Fibroblast of pulmonary artery (primary cell): ENCODE measurements around the gene CD300A.
"Not testable (repeated sequence)": the region's sequence is repeated elsewhere in the genome, so short reads cannot be mapped to it uniquely, and the experiment has no call there.

Experiments
- DNase-seq: peaks from one replicate; pipeline ENCODE4 v3.0.0-alpha.2; 2010; ENCODE audit warnings: low read depth
- H3K4me3 ChIP-seq: replicated peaks from 2 replicates; pipeline ENCODE4 v1.5.1; 2011; ENCODE audit warnings: low read depth, mild to moderate bottlenecking, control low read depth, low read length, moderate library complexity
- CTCF ChIP-seq: IDR thresholded peaks from 2 replicates; pipeline ENCODE4 v1.5.1; 2011; ENCODE audit warnings: mild to moderate bottlenecking, control low read depth, low read length, inconsistent platforms; ENCODE audit errors: missing control alignments

The CD300A gene

DNA sequence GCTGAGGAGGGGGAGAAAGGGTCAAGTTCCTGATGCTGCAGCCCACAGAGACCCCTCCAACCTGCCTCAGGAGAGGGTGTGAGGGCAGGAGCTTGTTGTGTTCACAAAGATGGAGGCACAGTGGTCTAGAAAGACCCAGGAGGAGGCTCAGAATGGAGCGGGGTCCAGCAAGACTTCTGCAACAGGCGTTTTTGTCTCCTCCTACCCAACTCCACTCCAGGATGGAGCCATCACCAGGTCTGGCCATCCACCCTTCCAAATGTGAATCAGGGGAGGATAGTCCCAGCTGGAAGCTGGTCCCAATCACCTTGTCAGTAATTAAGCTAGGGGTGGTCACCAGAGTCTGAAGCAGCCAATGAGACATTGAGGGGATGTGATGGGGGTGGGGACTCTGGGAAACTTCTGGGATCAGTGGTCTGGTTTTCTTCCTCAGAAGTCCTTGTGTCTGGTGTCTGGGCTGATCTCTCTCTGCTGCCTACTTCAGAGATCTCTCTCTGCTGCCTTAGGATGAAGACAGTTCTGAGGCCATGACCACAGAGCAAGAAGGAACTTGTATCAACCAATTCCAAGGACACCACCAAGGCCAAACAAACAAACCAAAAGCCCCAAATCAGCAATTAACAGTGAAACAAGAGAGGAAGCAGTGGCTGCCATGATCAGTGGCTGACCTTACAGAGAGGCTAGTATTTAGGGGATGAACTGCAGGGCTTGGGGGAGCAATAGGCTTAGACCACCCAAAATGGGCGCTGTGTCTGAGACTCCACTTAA, 50.3 kb downstream of the CD300A start:
- H3K4me3 ChIP-seq: no peak overlapping the region
- DNase-seq: no peak
- no peak for TF ChIP-seq CTCF

DNA sequence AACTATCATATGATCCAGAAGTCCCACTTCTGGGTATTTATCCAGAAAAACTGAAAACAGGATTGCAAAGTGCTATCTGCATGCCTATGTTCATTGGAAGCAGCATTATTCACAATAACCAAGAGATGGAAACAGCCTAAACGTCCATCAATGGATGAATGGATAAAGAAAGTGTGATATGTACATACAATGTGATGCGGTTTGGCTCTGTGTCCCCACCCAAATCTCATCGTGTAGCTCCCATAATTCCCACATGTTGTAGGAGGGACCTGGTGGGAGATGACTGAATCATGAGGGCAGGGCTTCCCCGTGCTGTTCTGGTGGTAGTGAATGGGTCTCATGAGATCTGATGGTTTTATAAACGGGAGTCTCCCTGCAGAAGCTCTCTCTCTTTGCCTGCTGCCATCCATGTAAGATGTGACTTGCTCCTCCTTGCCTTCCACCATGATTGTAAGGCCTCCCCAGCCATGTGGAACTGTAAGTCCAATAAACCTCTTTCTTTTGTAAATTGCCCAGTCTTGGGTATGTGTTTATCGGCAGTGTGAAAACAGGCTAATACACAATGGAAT, 52.1 kb downstream of the CD300A start:
- DNase-seq, H3K4me3 ChIP-seq: not testable (repeated sequence)

GRCh38 chr17:74520016-74520434, 53.6 kb downstream of the CD300A start:
- no peak for DNase-seq
- no peak overlapping the region for H3K4me3 ChIP-seq
- no peak for TF ChIP-seq CTCF

GRCh38 chr17:74520790-74521480, 54.5 kb downstream of the CD300A start:
- H3K4me3 ChIP-seq: no peak overlapping the region
- TF ChIP-seq CTCF: no peak
- DNase-seq: no peak

DNA sequence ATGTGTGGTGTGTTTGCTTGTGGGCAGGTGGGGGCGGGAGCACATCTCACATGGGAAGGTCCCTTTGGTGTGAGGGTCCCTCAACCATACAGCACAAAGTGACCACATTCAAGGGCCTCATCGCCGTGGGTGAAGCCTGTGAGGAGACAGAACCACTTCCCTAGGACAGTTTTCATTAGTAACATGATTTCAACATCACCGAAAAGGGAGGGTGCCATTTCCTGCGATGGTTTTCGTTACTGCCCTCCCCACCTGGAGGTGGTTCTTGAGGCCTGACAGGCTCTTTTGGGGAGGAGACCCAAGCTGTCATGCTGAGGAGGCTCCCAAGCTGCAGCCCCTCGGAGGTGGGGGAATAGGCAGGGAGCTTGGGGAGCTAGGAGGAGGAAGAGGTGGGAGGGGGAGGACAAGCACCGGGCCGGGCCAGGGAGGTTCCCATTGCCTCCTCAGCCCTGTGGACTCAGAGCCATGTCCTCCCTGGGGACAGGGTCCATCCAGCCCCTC, 55.3 kb downstream of the CD300A start:
- TF ChIP-seq CTCF: no peak
- DNase-seq: no peak
- no peak overlapping the region for H3K4me3 ChIP-seq

DNA sequence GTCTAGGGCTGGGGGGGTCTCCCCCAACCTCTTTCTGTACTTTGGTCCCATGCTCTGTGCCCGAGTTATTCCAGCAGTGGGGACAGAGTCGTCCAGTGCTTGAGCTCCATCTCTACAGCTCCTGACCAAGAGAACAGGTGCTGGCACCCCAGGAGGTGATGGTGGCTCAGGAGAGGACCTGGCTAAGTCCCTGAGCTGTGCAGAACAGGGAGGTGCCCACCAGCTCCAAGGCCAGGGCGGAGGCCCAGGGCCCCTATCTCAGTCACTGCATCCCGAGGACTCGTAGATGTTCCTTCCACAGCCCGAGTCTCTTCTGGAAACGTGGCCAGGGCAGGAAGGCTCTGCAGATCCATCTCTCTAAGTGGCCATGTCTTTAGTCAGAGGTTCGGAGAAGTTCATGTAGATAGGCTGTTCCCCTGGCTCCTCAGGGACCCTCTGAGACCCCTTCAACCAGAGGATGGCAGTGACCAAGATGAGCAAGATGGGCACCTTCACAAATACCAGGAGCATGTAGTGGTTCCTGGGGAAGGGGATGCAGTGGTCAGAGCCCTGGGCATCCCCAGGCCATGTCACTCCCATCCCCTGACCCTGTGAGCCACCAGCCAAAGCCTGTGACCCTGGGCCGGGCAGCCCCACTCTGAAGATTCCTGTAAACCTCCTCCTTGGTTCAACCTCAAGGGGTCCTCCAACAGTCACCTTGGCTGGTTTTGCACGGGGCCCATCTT, 56.1 kb downstream of the CD300A start:
- no peak for TF ChIP-seq CTCF
- H3K4me3 ChIP-seq: no peak overlapping the region
- DNase-seq: no peak

GRCh38 chr17:74523308-74523707, 56.9 kb downstream of the CD300A start:
- no peak for DNase-seq
- no peak overlapping the region for H3K4me3 ChIP-seq
- no peak for TF ChIP-seq CTCF
